NCI-H82 treated with DMSO at 0.1 percent for 48 hours (cell line): ENCODE data around the gene ANKRD10.
"Not testable (repeated sequence)": the region's sequence is repeated elsewhere in the genome, so short reads cannot be mapped to it uniquely, and the experiment has no call there.

ENCODE experiments used
- DNase-seq: peaks from one replicate; lab custom pipeline; 2025; ENCODE audit not compliant: unreplicated experiment; lab: John Stamatoyannopoulos, UW

ANKRD10 gene

GRCh38 chr13:110867380-110867779, 47.5 kb downstream of the ANKRD10 start:
- DNase-seq, result no peak

- DNase-seq, result no peak
Observed at GRCh38 chr13:110866491-110867170, 48.2 kb downstream of the ANKRD10 start.

GRCh38 chr13:110863685-110864084, 51.2 kb downstream of the ANKRD10 start:
- DNase-seq, result no peak

GRCh38 chr13:110860983-110861382, 53.9 kb downstream of the ANKRD10 start:
- no peak for DNase-seq

- no peak for DNase-seq
Observed at GRCh38 chr13:110856942-110857835, 57.7 kb downstream of the ANKRD10 start.

- no peak for DNase-seq
Observed at GRCh38 chr13:110855363-110855762, 59.5 kb downstream of the ANKRD10 start.

GRCh38 chr13:110854866-110855265, 60.0 kb downstream of the ANKRD10 start:
- DNase-seq, result no peak

- DNase-seq, result no peak
Observed at GRCh38 chr13:110853235-110853721, 61.6 kb downstream of the ANKRD10 start.

GRCh38 chr13:110850840-110851239, 64.0 kb downstream of the ANKRD10 start:
- DNase-seq, result no peak

- DNase-seq, result no peak
Observed at GRCh38 chr13:110850006-110850405, 64.9 kb downstream of the ANKRD10 start.

GRCh38 chr13:110845520-110845919, 69.3 kb downstream of the ANKRD10 start:
- no peak for DNase-seq

- DNase-seq, result no peak
Observed at GRCh38 chr13:110841846-110842245, 73.0 kb downstream of the ANKRD10 start.

GRCh38 chr13:110841406-110841805, 73.5 kb downstream of the ANKRD10 start:
- DNase-seq, result no peak

GRCh38 chr13:110838867-110839538, 75.9 kb downstream of the ANKRD10 start:
- DNase-seq, result no peak

GRCh38 chr13:110838116-110838515, 76.8 kb downstream of the ANKRD10 start:
- no peak for DNase-seq

- DNase-seq, result not testable (repeated sequence)
Observed at GRCh38 chr13:110837397-110838061, 77.3 kb downstream of the ANKRD10 start.

GRCh38 chr13:110836605-110836903, 78.3 kb downstream of the ANKRD10 start:
- DNase-seq, result no peak

GRCh38 chr13:110835721-110836604, 78.9 kb downstream of the ANKRD10 start:
- DNase-seq, result no peak

- no peak for DNase-seq
Observed at GRCh38 chr13:110834572-110834971, 80.3 kb downstream of the ANKRD10 start.

GRCh38 chr13:110832531-110832930, 82.3 kb downstream of the ANKRD10 start:
- DNase-seq, result no peak
